Skin of body (tissue), 2 donors: Measurements from ENCODE around the gene TMEM106B. TPM values are rescaled to one million over a fixed set of nuclear protein-coding genes. Genes with fewer than 3 reads are reported as not detected.
"Not testable (repeated sequence)": the region's sequence is repeated elsewhere in the genome, so short reads cannot be mapped to it uniquely, and the experiment has no call there.

ENCODE experiments used
- DNase-seq: peaks from one replicate; lab custom pipeline; 2025; lab: John Stamatoyannopoulos, UW
- total RNA-seq: library from RNA; depleted of rRNA; stranded (reverse); fragments of >200 nt; gene quantifications from one replicate; pipeline ENCODE4 v1.2.3, GENCODE V29; 2014

Gene TMEM106B
- 33.6 TPM for total RNA-seq

DNA sequence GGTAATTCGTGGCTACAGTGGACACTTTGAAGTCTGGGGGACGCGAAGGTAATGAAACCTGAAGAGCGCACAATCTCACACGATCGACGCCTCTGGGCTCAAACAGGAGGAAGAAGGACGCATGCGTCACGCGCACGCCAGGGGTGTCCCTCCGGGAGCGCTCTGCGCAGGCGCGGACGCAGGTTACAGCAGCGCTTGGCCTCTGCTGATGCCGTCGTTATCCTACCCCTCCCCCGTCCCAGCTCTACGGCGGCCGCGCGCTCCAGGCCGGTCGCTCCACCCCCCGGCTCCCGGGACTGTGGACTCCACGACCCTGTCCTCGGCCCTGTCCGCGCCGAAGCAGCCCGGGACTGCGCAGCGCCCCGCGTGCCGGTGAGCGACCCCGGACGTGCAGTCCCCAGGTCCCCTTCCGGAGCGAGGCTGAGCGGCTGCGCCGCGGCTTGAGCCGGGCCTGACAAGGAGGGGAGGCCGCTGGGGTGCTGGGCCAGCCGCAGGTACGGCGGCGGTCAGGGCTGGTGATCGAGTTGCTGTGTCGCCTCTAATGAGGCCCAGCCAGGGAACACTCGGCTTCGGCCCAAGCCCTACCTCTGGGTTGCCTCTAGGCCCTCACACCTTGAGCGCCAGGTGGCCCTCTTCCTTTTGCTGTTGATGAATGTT, at the start of gene TMEM106B:
TSS of gene TMEM106B (plus strand) at position 241 of the 657 bp plus-strand sequence. CDS start 3,517 bp downstream, outside the sequence.
- peak; percentile 96 for DNase-seq

DNA sequence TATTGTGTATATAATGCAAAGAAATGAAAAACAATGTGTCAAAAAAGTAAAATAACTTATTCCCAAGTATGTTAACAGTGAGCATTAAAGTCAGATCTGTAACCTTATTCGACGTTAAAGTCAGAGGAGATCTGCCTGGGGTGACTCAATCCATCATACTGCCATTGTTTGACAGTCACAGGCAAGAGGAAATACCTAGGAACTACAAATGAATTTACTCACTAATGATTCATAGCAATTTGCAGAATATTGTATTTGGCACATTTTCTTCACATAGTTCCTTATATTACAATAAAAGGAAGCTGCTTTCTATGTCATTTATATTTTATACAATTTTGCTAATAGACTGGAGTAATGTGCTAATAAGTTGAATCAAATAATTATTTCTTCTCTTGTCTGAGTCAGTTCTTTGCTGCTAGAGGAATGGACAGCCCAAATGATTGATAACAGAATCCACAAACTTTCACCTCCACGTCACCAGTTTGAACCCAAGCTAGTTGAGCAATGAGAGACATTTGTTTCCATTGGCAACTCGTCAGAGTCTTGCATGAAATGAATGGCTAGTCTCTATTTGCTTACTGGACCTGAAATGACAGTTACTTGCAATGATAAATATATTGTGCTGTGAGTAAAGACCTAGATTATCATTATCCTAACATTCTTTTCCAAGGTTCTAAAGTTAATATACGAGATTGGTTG, 48.5 kb upstream of the TMEM106B start:
- DNase-seq: no peak

- DNase-seq: not testable (repeated sequence)
These were observed 43.0 kb upstream of the TMEM106B start for GRCh38 chr7:12168065-12168464.

GRCh38 chr7:12169981-12170820, 40.9 kb upstream of the TMEM106B start:
- DNase-seq: not testable (repeated sequence)

GRCh38 chr7:12173671-12174070, 37.4 kb upstream of the TMEM106B start:
- DNase-seq: no peak

- DNase-seq: no peak
These were observed 36.2 kb upstream of the TMEM106B start for GRCh38 chr7:12174931-12175330.

DNA sequence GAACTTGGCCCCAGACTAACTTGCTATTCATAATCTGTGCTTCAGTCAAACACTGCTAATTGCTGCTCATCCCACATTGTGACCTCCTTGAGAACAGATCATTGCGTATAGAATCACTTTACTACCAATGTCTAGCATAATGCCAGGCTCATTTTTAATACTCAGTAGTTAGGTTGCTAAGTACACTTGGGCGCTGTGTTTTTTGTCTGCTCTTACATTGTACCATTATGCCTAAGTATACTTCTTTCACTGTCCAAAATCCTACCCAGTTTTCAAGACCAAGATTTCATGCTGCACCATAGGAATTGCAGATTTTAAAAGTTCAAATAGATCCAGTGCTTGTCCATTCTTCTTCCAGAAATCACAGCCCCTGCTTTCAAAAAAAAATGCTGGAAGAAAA, 32.8 kb upstream of the TMEM106B start:
- DNase-seq: no peak

DNA sequence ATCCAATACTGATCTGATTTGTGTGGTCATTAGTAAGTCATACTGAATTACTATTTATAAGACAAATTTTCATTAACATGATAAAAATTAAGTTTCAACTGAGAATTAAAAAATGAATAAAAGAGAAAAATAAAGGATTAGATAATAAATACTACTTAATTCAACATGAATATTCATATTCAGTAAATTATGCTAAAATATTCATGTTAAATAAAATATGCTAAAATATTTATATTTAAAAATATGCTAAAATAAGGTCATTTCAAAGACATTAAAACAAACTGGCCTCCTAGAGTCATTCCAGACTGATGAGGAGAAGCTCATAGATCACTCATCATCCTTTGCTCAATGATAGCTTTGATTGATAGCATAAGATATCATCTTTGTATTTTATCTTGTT, 16.7 kb upstream of the TMEM106B start:
- no peak for DNase-seq

GRCh38 chr7:12196386-12196785, 14.7 kb upstream of the TMEM106B start:
- no peak for DNase-seq

DNA sequence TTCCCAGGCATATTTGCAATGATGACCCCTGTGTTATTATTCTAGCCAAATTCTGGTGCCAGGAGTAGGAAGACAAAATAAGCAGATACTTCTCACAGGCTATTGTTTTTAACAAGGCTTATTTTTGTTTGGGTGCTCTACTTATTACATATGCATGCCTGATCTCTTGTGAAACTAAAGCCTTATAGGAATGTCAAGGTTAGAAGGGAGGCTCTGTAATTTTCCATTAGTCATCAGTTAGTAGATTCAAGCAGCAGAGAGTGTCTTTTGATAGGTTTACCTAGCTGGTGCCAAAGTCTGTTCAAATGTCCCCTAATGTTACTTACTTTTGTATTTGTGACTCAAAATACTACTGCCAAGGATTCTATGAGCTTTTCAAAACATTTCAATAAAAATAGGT, 11.7 kb upstream of the TMEM106B start:
- no peak for DNase-seq

GRCh38 chr7:12207046-12207445, 4.0 kb upstream of the TMEM106B start:
- no peak for DNase-seq

DNA sequence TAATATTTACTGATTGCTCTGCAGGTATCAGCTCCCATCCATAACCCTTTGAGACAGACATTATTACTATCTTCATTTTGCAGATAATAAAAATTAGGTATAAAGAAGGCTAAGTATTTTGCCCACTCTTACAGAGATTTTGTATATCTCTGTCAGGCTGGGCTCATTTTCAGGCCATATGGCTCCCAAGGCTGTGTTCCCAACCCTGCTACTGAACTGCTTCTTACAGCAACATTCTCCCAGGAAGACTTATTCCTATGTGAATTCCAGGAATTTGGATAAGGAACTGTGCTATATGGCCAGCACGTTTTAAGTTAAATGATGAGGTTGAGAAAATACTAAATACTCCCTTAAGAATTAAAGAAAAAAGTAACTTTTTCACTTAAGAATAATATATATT, 1.9 kb upstream of the TMEM106B start:
- no peak for DNase-seq

DNA sequence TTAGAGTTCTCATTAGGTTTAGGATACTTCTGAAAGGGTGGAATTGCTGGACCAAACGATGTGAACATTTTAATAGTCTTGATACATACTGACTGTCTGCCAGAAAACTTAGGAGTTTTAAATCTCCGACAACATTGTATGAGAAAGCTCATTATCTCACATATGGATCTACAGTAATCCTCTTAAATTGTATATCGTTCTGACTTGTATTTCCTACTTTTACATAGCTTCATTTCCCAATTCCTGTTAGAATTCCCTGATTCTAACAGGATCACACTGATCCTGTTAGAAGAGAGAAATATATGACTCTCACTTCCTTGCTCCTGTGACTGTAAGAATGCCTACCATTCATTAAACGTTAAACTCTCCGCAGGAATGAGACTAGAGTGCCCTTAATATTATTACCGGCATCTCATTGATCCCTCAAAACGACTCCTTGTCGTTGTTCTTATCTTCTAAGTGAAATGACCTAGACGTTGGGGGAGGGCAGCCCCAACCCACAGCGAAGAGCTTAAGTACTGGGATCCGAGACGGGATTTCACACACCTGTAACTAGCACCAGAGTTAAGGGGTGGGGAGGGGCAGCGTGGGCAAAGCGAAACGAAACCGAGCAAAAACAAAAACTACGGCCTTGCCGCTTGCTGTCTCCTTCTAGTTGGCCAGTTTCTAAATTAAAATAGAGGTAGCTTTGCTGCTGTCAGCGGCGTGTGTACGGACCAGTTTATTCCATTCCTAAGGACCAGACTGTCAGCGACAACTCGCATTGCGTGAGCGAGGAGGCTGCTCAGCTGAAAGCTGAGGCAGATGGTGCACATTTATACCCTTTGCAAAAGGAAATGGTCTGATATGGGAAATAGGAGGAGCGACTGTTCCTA, 678 bp upstream of the TMEM106B start:
- DNase-seq: no peak

GRCh38 chr7:12211711-12212485, 804 bp downstream of the TMEM106B start:
- no peak for DNase-seq

- DNase-seq: no peak
These were observed 6.2 kb downstream of the TMEM106B start for GRCh38 chr7:12217311-12217710.

GRCh38 chr7:12220389-12221046, 9.4 kb downstream of the TMEM106B start:
- DNase-seq: no peak

DNA sequence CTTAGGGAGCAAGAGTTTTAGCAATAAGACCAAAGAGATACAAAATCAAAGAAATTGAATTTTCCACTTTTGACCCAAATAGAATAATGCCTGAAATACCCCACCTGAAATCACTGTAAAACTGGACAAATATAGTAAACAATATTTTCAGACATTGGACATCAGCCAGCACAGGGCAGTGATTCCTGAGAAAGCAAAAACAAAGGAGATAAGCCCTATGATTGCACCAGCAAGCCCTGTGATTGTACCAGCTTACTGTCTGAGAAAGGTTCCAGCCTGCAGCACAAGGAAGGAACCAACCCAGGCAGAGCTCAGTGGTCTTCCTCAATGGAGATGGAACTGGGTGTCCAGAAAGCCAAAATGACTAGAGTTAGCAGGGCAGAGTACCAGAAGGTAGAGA, 10.3 kb downstream of the TMEM106B start:
- DNase-seq: no peak

- DNase-seq: no peak
These were observed 11.9 kb downstream of the TMEM106B start for GRCh38 chr7:12222889-12223579.

GRCh38 chr7:12225017-12225416, 13.9 kb downstream of the TMEM106B start:
- not testable (repeated sequence) for DNase-seq
